ENCODE measurements around the gene FAF1.

Gene FAF1

DNA sequence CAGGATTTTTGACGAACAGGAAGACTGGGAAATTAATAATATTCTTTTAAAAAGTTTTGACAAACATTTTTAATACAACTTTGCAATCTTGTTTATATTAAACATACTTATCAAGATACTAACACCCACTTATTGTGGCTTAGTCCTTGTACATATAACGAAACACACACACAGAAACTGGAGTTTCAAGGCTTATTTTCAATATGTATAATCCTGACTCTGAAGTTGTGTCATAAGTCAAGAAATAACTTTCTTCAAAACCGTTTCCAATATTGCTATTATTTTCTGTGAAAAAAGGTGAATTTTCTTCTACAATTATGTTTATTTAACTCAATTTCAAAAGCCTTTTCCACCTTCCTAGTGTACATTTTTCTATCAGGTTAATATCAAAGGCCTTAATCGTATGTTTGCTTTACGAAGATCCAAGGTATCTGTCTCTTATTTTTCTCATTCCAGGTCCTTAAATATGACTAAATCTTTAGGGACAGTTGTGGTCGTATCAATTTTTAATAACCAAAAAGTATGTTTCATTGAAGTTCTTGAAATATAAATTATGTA lies 11.8 kb upstream of the FAF1 start:
- TF ChIP-seq, protein P1, sequence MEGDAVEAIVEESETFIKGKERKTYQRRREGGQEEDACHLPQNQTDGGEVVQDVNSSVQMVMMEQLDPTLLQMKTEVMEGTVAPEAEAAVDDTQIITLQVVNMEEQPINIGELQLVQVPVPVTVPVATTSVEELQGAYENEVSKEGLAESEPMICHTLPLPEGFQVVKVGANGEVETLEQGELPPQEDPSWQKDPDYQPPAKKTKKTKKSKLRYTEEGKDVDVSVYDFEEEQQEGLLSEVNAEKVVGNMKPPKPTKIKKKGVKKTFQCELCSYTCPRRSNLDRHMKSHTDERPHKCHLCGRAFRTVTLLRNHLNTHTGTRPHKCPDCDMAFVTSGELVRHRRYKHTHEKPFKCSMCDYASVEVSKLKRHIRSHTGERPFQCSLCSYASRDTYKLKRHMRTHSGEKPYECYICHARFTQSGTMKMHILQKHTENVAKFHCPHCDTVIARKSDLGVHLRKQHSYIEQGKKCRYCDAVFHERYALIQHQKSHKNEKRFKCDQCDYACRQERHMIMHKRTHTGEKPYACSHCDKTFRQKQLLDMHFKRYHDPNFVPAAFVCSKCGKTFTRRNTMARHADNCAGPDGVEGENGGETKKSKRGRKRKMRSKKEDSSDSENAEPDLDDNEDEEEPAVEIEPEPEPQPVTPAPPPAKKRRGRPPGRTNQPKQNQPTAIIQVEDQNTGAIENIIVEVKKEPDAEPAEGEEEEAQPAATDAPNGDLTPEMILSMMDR (IDR thresholded peaks at IDR 0.05), result no peak

DNA sequence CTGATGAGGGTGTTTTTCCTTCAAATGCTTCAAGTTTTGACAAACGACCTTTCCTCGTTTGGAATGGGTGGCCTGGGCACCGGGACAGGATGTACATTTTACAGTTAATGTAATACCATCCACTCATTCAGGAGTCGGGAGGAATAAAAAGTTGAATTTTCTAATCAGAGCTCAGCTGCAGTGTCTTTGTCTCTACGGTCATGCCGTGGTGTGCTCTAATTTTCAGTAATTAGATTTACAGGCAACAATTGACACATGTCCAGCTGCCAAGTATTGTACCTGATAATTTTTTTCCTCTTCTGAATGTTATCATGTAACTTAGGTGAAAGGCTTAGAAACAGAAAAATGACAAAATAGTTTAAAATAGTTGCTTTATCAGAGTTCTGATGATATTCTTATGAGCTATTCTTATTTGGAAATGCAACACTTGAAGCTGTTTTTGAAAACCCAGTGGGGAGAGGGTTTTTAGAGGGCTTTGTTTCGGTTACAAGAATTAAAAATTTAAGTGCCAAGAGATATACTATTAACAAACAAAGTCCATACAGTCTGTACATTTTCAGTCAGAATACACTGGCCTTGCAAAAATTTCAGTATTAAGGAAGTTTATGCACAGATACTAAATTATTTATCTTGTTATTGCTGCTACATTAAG lies 11.0 kb upstream of the FAF1 start:
- TF ChIP-seq, protein P1 (IDR thresholded peaks at IDR 0.05), result no peak

DNA sequence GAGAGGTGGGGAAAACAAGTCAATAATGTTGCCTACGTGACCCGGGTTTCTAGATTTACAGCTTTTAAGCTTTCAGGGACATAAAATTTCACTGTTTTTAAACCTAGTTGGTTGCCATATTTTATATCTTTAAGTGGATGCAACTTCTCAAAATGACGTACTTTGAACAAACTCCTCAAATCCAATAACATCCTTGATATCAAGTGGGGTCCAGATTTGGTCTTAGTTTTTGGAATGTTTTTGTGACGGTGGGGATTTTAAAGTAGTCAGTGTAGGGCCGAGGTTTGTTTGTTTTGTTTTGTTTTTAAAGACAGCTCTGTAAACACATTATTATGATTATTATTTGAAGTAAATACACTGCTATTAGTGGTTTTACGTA lies 10.4 kb upstream of the FAF1 start:
- TF ChIP-seq, protein P1 (IDR thresholded peaks at IDR 0.05), result no peak

DNA sequence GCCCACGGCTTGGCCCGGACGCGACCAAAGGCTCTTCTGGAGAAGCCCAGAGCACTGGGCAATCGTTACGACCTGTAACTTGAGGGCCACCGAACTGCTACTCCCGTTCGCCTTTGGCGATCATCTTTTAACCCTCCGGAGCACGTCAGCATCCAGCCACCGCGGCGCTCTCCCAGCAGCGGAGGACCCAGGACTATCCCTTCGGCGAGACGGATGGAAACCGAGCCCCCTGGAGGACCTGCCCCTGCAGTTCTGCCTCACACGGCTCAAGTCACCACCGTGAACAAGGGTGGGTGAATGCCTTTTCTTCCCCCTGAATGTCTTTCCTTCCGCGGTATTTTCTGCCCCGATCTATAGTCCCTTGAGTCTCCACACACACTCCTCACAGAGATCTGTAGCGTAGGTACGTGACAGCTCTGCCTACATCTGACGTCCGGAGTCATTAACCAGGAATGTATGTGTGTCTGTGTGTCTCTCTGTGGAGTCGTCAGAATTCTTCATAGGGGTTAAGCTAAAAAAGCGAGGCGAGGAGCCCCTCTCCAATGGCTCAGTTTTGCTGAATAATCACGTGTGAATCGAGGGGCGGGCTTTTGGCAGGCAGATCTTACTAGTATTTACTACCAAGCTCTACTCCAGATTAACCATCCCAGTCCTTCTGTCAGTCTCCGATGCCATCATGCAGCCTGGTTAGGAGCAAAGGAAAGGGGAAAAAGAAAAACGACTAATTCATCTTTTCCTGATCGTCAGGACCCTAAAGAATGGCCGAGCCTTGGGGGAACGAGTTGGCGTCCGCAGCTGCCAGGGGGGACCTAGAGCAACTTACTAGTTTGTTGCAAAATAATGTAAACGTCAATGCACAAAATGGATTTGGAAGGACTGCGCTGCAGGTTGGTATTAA lies 9.8 kb upstream of the FAF1 start, which contains the start of gene CDKN2C:
Gene CDKN2C (plus strand): TSS at position 635 of the 898 bp plus-strand sequence. CDS start 124 bp downstream, at position 759.
- TF ChIP-seq, protein P1 (IDR thresholded peaks at IDR 0.05), result 0 out of 2 replicates have a peak, but pooled peaks have one; percentile 11

DNA sequence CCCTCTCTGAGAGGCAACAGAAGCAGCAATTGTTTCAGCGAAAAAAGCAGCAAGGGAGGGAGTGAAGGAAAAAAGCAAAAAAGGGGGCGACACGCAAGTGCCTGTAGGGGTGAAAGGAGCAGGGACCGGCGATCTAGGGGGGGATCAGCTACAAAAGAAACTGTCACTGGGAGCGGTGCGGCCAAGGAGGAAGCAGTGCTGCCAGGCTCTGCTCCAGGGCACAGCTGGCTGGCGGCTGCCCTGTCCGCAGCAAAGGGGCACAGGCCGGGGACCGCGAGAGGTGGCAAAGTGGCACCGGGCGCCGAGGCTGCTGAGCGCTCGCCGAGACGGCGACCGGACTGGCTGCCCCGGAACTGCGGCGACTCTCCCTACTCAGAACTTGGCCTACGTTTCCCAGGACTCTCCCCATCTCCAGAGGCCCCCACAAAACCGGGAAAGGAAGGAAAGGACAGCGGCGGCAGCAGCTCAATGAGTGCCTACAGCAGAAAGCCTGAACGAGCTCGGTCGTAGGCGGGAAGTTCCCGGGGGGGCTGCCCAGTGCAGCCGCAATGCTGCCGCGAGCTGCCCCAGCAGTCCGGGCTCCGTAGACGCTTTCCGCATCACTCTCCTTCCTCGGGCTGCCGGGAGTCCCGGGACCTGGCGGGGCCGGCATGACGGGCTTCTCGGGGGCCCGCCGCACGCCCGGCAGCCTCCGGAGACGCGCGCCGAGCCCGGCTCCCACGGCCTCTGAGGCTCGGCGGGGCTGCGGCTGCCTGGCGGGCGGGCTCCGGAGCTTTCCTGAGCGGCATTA lies 8.9 kb upstream of the FAF1 start:
- TF ChIP-seq, protein P1 (IDR thresholded peaks at IDR 0.05), result no peak

DNA sequence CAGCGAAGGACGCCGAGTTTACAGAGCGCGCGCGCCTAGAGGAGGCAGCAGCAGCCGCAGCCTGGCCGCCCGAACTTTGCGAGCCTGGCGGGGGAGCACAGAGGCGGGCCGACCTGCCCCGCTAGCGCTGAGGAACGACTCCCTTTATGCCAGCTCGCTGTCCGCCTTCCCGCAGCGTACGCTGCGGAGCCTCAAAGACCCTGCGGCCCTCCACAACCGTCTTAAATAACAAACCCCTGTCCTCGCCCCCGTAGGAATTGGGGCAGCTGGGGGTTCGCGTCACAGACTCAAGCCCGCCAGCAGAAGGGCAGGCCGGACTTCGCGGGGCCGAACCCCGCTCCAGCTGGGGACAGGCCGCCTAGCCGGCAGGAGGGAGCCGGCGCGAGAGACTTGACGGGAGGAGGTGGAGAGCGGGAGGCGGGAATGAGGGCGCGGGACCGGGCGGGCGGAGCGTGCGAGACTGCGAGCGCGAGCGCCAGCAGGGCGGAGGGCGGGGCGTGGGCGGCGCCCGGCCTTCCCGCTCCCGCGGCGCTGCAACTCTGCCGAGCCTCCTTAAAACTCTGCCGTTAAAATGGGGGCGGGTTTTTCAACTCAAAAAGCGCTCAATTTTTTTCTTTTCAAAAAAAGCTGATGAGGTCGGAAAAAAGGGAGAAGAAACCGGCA lies 8.2 kb upstream of the FAF1 start:
- TF ChIP-seq, protein P1 (IDR thresholded peaks at IDR 0.05), result peak; percentile 50
